GM18499 (cell line): ENCODE data around the gene IFITM10.

Experiments used
- ATAC-seq: cut with Tn5 transposase; IDR thresholded peaks from one replicate; pipeline ENCODE4 v1.9.1; 2021; ENCODE audit warnings: moderate number of reproducible peaks; ENCODE audit not compliant: insufficient read depth, unreplicated experiment

The IFITM10 gene

DNA sequence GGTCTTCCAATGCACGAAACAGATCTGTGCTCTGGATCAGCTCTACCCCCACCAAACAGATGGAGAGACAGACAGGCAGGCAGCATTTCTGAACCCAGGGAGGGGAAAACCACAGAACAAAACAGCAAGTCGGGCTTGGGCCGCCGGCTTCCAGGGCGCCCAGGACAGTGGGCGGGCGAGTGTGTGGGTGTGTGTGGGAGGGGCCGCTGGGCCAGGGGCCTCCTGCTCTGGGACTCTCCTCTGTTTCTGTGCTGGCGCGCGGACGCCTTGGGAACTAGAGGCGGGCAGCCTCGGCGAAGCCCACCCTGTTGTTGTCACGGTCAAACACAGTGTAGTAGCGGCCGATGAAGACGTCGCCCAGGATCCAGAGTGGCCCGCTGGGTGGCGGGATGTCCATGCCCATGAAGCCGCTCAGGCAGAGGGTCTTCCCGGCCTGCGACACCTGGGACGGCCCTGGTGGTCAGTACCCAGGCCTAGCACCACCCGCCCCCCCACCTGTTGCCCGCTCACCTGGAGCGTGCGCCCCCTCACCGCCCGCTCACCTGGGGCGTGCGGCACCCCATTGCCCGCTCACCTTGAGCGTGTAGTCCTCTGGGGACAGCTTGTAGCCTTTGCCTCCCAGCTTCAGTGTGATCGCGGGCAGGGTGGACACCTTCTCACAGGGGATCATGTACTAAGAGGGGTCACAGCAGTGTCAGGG is 3.0 kb upstream of the IFITM10 start:
- ATAC-seq, result no peak

DNA sequence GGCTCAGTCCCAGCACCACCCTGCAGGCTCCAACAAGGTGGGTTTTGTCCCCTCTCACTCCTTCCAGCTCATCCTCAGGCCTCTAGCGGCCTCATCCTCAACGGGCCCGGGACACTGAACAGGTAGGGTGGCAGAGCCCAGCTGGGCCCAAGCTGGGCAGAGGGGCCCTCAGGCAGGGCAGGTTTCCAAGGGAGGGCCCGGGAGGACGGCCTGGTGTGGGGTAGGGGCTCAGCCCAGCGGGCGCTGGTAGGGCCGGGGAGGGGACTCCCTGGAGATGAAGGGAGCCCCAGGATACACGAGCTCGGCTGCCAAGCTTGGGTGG is 2.5 kb upstream of the IFITM10 start:
- no peak for ATAC-seq

GRCh38 chr11:1751999-1752906 is 1.9 kb upstream of the IFITM10 start:
- ATAC-seq, result no peak

DNA sequence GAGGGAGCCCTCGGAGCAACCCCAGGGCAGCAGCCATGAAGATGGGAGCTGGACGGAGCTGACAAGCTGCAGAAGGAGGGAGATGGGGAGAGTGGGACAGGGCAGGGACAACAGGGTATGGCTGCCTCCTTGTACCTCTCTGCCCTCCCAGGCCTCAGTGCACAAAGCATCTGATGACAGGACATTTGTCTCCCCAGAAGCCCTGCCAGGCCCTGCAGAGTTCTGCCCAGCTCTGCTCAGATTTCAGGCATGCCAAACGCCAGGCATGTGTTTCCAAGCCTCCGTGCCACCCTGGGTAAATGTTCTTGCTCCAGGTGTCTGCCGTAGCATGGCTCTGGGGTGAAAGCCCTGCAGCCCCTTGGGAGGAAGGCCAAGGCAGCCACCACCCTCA is 1.1 kb upstream of the IFITM10 start:
- no peak for ATAC-seq

GRCh38 chr11:1750840-1751530 is 590 bp upstream of the IFITM10 start:
- no peak for ATAC-seq

GRCh38 chr11:1749395-1750351 is 722 bp downstream of the IFITM10 start:
- ATAC-seq, result no peak

GRCh38 chr11:1748636-1749394 is 1.6 kb downstream of the IFITM10 start:
- ATAC-seq, result no peak

GRCh38 chr11:1747753-1748635 is 2.4 kb downstream of the IFITM10 start:
- no peak for ATAC-seq

- no peak for ATAC-seq
Measured at GRCh38 chr11:1746956-1747752, 3.2 kb downstream of the IFITM10 start.

DNA sequence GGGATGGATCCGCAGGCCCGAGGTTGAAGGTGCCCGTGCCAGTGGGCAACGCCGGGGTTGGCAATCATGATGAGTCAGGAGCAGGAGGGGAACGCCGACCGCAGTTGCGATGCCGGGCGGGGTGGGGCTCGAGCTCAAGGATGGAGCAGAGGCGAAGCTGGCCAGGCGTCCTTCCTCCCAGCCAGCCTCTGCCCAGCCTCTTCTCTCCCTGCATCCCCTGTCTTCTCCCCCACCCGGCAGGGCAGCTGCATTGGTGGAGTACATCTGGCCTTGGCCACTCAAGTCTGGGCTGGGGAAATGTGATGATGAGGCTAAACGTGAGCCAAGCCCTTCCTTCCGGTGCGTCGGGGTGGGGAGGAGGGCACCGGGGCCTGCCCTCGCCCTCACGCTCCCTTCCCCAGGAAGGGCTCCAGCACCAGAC is 3.9 kb downstream of the IFITM10 start:
- ATAC-seq, result no peak

GRCh38 chr11:1745701-1746320 is 4.6 kb downstream of the IFITM10 start:
- ATAC-seq, result no peak

DNA sequence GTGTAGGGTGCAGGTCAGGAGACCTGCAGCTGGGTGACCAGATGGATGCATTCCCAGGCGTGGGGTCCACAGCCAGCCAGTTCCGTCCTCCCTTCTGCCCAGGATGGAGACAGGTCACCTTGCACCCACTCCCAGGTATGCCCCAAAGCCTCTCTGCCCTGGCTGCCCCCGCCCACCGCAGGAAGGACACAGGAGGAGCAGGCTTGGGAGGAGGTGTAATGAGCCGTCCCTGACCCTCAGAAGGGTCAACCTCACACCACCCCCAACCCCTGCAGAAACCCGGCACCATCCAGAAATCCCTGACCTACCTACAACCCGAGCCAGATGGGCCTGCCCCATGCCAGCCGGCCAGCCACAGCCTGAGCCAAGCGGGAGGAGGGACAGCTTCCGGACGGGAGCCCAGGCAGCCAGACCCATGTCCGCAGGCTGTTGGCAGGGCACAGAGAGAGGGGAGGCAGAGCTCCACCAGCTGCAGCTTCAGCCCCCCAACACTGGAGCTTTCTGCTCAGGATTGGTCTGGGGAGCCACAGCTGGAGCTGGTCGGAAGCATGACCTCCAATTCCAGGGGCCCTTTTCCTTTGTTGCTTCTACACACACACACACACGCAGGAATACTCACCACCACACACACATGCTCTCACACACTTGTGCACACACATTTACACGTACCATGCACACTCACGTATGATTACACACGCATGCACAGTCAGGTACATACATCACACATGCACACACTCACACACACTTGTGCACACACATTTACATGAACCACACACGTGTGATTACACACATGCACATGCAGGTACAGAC is 5.3 kb downstream of the IFITM10 start:
- ATAC-seq, result no peak

GRCh38 chr11:1744137-1744886 is 6.1 kb downstream of the IFITM10 start:
- ATAC-seq, result no peak

DNA sequence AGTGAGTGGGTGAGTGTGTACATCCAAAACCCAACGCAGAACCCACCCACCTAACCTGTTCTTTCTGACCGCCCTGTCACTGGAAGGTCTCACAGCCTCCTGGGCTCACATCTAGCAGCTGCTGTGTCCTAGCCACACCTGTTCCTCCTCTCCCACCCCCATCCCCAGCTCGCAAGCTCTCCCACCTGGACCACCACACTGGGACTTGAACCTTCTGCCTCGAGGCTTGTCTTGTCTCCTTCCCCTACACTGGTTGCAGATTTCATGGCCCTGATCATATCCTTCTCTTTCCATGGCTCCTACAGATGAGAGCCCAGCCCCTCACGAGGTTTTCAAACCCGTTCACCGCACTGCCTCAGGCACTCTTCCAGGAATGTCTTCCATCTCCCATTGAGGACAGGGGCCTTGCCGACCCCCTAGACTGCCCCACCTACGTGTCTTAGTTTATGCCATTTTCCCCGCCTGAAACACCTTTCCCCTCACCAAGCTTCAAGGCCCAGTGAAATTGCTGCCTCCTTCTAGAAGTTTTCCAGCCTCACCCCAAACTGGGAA is 6.7 kb downstream of the IFITM10 start:
- ATAC-seq, result no peak

DNA sequence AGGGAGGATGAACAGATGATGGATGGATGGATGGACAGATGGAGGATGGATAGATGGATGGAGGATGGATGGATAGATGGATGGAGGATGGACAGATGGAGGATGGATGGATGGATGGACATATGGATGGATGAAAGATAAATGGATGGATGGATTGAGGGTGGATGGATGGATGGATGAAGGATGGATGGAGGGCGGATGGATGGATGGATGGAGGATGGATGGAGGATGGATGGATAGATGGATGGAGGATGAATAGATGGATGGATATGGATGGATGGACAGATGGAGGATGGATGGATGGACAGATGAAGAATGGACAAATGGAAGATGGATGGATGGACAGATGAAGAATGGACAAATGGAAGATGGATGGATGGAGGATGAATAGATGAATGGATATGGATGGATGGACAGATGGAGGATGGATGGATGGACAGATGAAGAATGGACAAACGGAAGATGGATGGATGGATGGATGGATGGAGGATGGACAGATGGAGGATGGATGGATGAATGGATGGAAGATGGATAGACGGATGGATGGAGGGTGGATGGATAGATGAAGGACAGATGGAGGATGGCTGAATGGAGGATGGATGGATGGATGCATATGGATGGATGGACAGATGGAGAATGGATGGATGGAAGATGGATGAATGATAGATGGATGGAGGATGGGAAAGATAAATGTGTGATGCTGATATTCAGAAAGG is 7.4 kb downstream of the IFITM10 start:
- no peak for ATAC-seq
